Activated CD8-positive, alpha-beta T cell treated with anti-CD3 and anti-CD28 coated beads, Interleukin-2, amount 10 ng/mL, durations not matched to agents 7 days and 5 days (primary cell): ENCODE results near the gene KIF26A. TPM values are rescaled to one million over a fixed set of nuclear protein-coding genes. Genes with fewer than 3 reads are reported as not detected.
A peak's percentile ranks its signal among the peaks of the same experiment; 100 is the strongest.

Experiments
- ATAC-seq: fragments of 150-1000 bp; cut with Tn5 transposase; one replicate; pipeline ENCODE4 v1.10.0; 2021; ENCODE audit warnings: moderate library complexity
- CTCF ChIA-PET: fragments of 350-600 bp; sonication (Branson Sonifier 250); formaldehyde crosslinking; loops from one replicate; lab custom pipeline; 2021; ENCODE audit warnings: antibody characterized with exemption; lab: Charles Lee
- POLR2A ChIA-PET: fragments of 350-600 bp; sonication (Branson Sonifier 250); formaldehyde crosslinking; loops from one replicate; lab custom pipeline; 2021; ENCODE audit warnings: antibody characterized with exemption; lab: Charles Lee
- DNase-seq: peaks from one replicate; pipeline ENCODE4 v3.0.0-alpha.2; 2020
- H3K27ac Mint-ChIP-seq: one replicate; pipeline ENCODE4 v1.8.0; 2021; ENCODE audit warnings: mild to moderate bottlenecking, mixed read lengths
- H3K27me3 Mint-ChIP-seq: one replicate; pipeline ENCODE4 v1.8.0; 2021; ENCODE audit warnings: low read depth, mixed read lengths
- H3K36me3 Mint-ChIP-seq: one replicate; pipeline ENCODE4 v1.8.0; 2021; ENCODE audit warnings: low read depth, mixed read lengths
- H3K4me1 Mint-ChIP-seq: one replicate; pipeline ENCODE4 v1.8.0; 2021; ENCODE audit warnings: low read depth, mixed read lengths
- H3K4me3 Mint-ChIP-seq: one replicate; pipeline ENCODE4 v1.8.0; 2021; ENCODE audit warnings: mild to moderate bottlenecking, mixed read lengths
- H3K9me3 Mint-ChIP-seq: one replicate; pipeline ENCODE4 v1.8.0; 2022; ENCODE audit warnings: mixed read lengths; ENCODE audit not compliant: insufficient read depth
- total RNA-seq, 2 experiments: library from RNA; stranded (reverse); gene quantifications; one replicate each; pipeline ENCODE4 v1.2.3, GENCODE V29; 2021

KIF26A gene
- total RNA-seq, 2 experiments from 2014 or later: 0.26 TPM

DNA sequence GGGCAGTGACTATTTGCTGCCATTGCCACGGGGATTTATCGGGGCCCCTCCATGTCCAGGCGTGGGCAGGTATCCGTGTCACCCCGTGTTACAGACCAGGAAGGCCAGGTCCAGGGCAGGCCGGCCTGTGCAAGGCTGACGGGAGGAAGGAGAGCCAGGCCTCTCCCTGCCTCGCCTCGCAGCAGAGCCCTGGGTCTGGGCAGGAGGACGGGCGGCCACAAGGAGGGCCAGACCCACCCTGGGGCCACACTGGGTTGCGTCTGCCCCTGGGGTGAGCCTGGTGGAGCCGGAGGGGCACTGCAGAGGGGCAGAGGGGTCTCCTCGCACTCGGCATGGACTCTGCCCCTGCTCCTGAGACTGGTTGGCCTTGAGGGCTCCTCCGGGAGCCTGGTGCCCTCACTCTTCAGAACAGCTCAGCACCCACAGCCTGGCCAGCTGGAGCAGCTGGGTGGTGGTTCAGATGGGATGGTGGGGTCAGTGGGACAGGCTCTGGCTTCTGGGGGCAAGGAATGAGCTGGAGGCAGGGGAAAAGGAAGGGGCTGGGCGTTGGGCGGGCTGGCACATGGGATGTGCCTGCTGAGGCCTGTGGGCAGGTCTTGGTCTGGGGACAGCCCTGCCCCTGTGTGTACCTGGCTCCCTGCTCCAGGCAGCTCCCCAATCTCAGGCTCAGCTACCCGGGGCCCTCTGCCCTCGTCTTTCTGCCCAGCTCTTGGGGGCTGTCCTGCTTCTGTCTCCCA lies 53.9 kb downstream of the KIF26A start:
- no peak overlapping the region for H3K27ac Mint-ChIP-seq
- H3K36me3 Mint-ChIP-seq: no peaks in the 10 kb centered on the region
- POLR2A ChIA-PET: no interaction called here
- ATAC-seq (no peak), DNase-seq (no peak)
- CTCF ChIA-PET: no interaction called here
- H3K9me3 Mint-ChIP-seq: no peaks in the 10 kb centered on the region
- no peaks in the 10 kb centered on the region for H3K27me3 Mint-ChIP-seq
- no peak overlapping the region for H3K4me3 Mint-ChIP-seq
- H3K4me1 Mint-ChIP-seq: peaks cover 11% of the 10 kb centered on the region

- no peak overlapping the region for H3K27ac Mint-ChIP-seq
- no peaks in the 10 kb centered on the region for H3K27me3 Mint-ChIP-seq
- no peak overlapping the region for H3K4me3 Mint-ChIP-seq
- no peak for ATAC-seq
- ChIA-PET POLR2A (no interaction called here), CTCF (no interaction called here)
- DNase-seq: no peak
- no peaks in the 10 kb centered on the region for H3K36me3 Mint-ChIP-seq
- H3K9me3 Mint-ChIP-seq: no peaks in the 10 kb centered on the region
- peaks cover 11% of the 10 kb centered on the region for H3K4me1 Mint-ChIP-seq
Observed at GRCh38 chr14:104192883-104193245, 54.5 kb downstream of the KIF26A start.

DNA sequence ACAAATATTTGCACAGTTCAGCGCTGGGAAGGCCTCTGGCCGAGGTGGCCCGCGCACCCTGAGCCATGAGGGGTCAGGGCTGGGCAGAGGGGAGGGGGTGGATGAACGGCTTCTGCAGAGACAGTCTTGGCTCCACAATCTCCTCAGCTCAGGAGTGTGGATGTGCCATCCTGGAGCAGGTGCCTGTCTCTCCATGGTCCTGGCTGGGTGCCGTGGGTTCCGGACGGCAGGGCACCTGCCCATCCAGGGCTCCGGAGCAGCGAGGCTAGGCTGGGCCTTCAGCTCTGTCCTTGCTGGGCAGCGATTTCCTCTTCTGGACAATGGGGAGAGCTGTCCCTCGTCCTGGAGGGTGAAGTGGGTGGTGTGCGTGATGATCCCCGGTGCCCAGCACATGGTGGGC lies 55.6 kb downstream of the KIF26A start:
- Mint-ChIP-seq H3K4me3 (no peak overlapping the region), H3K9me3 (no peaks in the 10 kb centered on the region), H3K27me3 (no peaks in the 10 kb centered on the region), H3K27ac (no peak overlapping the region), H3K36me3 (no peaks in the 10 kb centered on the region), H3K4me1 (peaks cover 11% of the 10 kb centered on the region)
- ATAC-seq: no peak
- no peak for DNase-seq
- ChIA-PET POLR2A (no interaction called here), CTCF (no interaction called here)

GRCh38 chr14:104194716-104195115 lies 56.3 kb downstream of the KIF26A start:
- POLR2A ChIA-PET: no interaction called here

GRCh38 chr14:104195361-104195760 lies 57.0 kb downstream of the KIF26A start:
- no peaks in the 10 kb centered on the region for H3K9me3 Mint-ChIP-seq
- no peak for DNase-seq

More at GRCh38 chr14:104194716-104195115, 56.3 kb downstream of the KIF26A start:
- CTCF ChIA-PET: no interaction called here
- Mint-ChIP-seq H3K9me3 (no peaks in the 10 kb centered on the region), H3K27me3 (no peaks in the 10 kb centered on the region), H3K36me3 (no peaks in the 10 kb centered on the region), H3K27ac (no peak overlapping the region), H3K4me1 (peaks cover 11% of the 10 kb centered on the region), H3K4me3 (no peak overlapping the region)
- DNase-seq (no peak), ATAC-seq (no peak)

DNA sequence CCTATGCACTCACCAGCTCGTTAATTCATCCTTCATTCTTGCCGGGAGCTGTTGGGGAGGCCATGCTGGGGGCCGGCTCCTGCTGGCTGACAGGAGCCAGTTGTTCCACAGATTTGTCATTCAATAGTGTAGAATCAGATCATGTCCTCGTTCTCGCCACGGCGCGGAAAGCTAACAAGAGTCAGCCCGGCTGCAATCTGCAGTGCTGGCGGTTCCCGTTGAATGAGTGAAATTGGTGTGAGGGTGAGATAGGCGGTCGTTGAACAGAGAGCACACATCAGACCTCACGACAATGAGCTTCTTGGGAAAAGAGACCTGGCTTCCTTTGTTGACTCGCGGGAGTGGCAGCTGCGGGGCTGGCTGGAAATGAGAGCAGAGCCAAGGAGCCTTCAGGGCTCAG lies 57.5 kb downstream of the KIF26A start:
- H3K27ac Mint-ChIP-seq: peak overlapping the region; percentile 5
- ChIA-PET POLR2A (no interaction called here), CTCF (no interaction called here)
- H3K9me3 Mint-ChIP-seq: no peaks in the 10 kb centered on the region
- H3K27me3 Mint-ChIP-seq: no peaks in the 10 kb centered on the region
- DNase-seq (no peak), ATAC-seq (no peak)
- no peak overlapping the region for H3K4me3 Mint-ChIP-seq
- H3K36me3 Mint-ChIP-seq: no peaks in the 10 kb centered on the region
- H3K4me1 Mint-ChIP-seq: peaks cover 11% of the 10 kb centered on the region

More at GRCh38 chr14:104195361-104195760, 57.0 kb downstream of the KIF26A start:
- ChIA-PET POLR2A (no interaction called here), CTCF (no interaction called here)
- Mint-ChIP-seq H3K4me1 (peaks cover 11% of the 10 kb centered on the region), H3K27ac (no peak overlapping the region), H3K4me3 (no peak overlapping the region), H3K36me3 (no peaks in the 10 kb centered on the region), H3K27me3 (no peaks in the 10 kb centered on the region)
- no peak for ATAC-seq

- CTCF ChIA-PET: no interaction called here
Observed at GRCh38 chr14:104196461-104197140, 58.2 kb downstream of the KIF26A start.

GRCh38 chr14:104197449-104198247 lies 59.3 kb downstream of the KIF26A start:
- ChIA-PET POLR2A (no interaction called here), CTCF (no interaction called here)
- H3K27me3 Mint-ChIP-seq: no peaks in the 10 kb centered on the region
- no peaks in the 10 kb centered on the region for H3K9me3 Mint-ChIP-seq
- DNase-seq: no peak
- peaks cover 11% of the 10 kb centered on the region for H3K4me1 Mint-ChIP-seq
- no peak for ATAC-seq
- no peak overlapping the region for H3K4me3 Mint-ChIP-seq
- H3K27ac Mint-ChIP-seq: no peak overlapping the region
- no peaks in the 10 kb centered on the region for H3K36me3 Mint-ChIP-seq

More at GRCh38 chr14:104196461-104197140, 58.2 kb downstream of the KIF26A start:
- no peak overlapping the region for H3K4me3 Mint-ChIP-seq
- ATAC-seq: no peak
- peak; percentile 45 for DNase-seq
- H3K9me3 Mint-ChIP-seq: no peaks in the 10 kb centered on the region
- peaks cover 11% of the 10 kb centered on the region for H3K4me1 Mint-ChIP-seq
- H3K27ac Mint-ChIP-seq: peak overlapping the region; percentile 20
- POLR2A ChIA-PET: no interaction called here
- no peaks in the 10 kb centered on the region for H3K36me3 Mint-ChIP-seq
- H3K27me3 Mint-ChIP-seq: no peaks in the 10 kb centered on the region

- Mint-ChIP-seq H3K4me3 (no peak overlapping the region), H3K4me1 (peaks cover 11% of the 10 kb centered on the region), H3K27ac (no peak overlapping the region), H3K27me3 (no peaks in the 10 kb centered on the region), H3K9me3 (no peaks in the 10 kb centered on the region), H3K36me3 (no peaks in the 10 kb centered on the region)
- DNase-seq (no peak), ATAC-seq (no peak)
- ChIA-PET CTCF (no interaction called here), POLR2A (no interaction called here)
Observed at GRCh38 chr14:104199266-104199895, 61.0 kb downstream of the KIF26A start.

GRCh38 chr14:104200106-104200505 lies 61.7 kb downstream of the KIF26A start:
- no peaks in the 10 kb centered on the region for H3K9me3 Mint-ChIP-seq
- no peaks in the 10 kb centered on the region for H3K36me3 Mint-ChIP-seq
- peaks cover 11% of the 10 kb centered on the region for H3K4me1 Mint-ChIP-seq
- H3K27ac Mint-ChIP-seq: no peak overlapping the region
- CTCF ChIA-PET: no interaction called here
- H3K27me3 Mint-ChIP-seq: no peaks in the 10 kb centered on the region
- POLR2A ChIA-PET: no interaction called here
- ATAC-seq (no peak), DNase-seq (no peak)
- no peak overlapping the region for H3K4me3 Mint-ChIP-seq

GRCh38 chr14:104200591-104200990 lies 62.2 kb downstream of the KIF26A start:
- ChIA-PET CTCF (no interaction called here), POLR2A (no interaction called here)
- H3K27me3 Mint-ChIP-seq: no peaks in the 10 kb centered on the region
- H3K27ac Mint-ChIP-seq: no peak overlapping the region
- no peak for ATAC-seq
- H3K4me1 Mint-ChIP-seq: peaks cover 11% of the 10 kb centered on the region
- no peaks in the 10 kb centered on the region for H3K36me3 Mint-ChIP-seq
- no peak overlapping the region for H3K4me3 Mint-ChIP-seq
- H3K9me3 Mint-ChIP-seq: no peaks in the 10 kb centered on the region
- DNase-seq: no peak
